Activated CD4-positive, alpha-beta T cell treated with anti-CD3 and anti-CD28 coated beads, Interleukin-2, amount 10 ng/mL, durations not matched to agents 7 days and 5 days (primary cell): ENCODE results near the gene TMEM220. TPM values are rescaled to one million over a fixed set of nuclear protein-coding genes. Genes with fewer than 3 reads are reported as not detected.
A peak's percentile ranks its signal among the peaks of the same experiment; 100 is the strongest.

ENCODE experiments used
- CTCF ChIA-PET: fragments of 350-600 bp; sonication (Branson Sonifier 250); formaldehyde crosslinking; loops from one replicate; lab custom pipeline; 2021; ENCODE audit warnings: antibody characterized with exemption; lab: Charles Lee
- POLR2A ChIA-PET: fragments of 350-600 bp; sonication (Branson Sonifier 250); formaldehyde crosslinking; loops from one replicate; lab custom pipeline; 2021; ENCODE audit warnings: antibody characterized with exemption; lab: Charles Lee
- DNase-seq: peaks from one replicate; pipeline ENCODE4 v3.0.0-alpha.2; 2020
- H3K27ac Mint-ChIP-seq: one replicate; pipeline ENCODE4 v1.8.0; 2021; ENCODE audit warnings: mild to moderate bottlenecking, moderate library complexity, mixed read lengths
- H3K27me3 Mint-ChIP-seq: one replicate; pipeline ENCODE4 v1.8.0; 2021; ENCODE audit warnings: mixed read lengths
- H3K36me3 Mint-ChIP-seq: one replicate; pipeline ENCODE4 v1.8.0; 2021; ENCODE audit warnings: low read depth, mixed read lengths
- H3K4me1 Mint-ChIP-seq: one replicate; pipeline ENCODE4 v1.8.0; 2021; ENCODE audit warnings: mixed read lengths
- H3K4me3 Mint-ChIP-seq: one replicate; pipeline ENCODE4 v1.8.0; 2021; ENCODE audit warnings: mild to moderate bottlenecking, moderate library complexity, mixed read lengths
- H3K9me3 Mint-ChIP-seq: one replicate; pipeline ENCODE4 v1.8.0; 2021; ENCODE audit warnings: mixed read lengths
- total RNA-seq, 2 experiments: library from RNA; stranded (reverse); gene quantifications; one replicate each; pipeline ENCODE4 v1.2.3, GENCODE V29; 2021

The TMEM220 gene
- total RNA-seq, 2 experiments from 2014 or later = 0.42 to 0.50 TPM

DNA sequence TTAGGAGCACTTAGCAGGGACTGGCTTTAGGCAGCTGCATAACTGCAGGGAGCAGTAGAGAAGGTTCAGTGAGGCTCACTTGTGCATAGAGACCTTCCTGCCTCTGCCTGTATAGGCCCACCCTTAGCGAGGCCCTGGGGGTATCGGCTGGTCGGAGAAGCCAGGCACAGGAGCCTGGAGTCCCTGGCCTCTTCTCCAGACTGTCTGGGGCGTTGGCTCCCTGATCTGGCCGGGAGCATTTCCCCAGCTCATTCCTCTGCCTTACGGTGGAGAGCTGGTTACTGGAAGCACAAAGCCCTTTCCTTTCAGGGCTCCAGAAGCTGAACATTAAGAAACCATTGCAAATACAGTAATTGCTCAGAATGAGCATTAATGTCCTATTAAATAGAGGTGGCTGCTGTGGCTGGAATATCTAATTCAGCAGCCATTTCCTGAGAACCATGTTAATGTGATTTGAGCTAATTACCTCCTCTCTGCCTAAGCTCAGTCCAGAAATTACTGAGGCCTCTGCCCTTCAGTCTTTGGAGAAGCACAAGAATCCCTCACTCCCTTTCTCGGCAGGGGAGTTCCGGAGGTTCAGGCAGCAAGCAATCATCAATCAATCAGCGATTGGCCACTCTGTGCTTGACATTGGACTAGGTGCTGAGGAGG, 18.8 kb upstream of the TMEM220 start:
- POLR2A ChIA-PET = no interaction called here
- no peak for DNase-seq
- CTCF ChIA-PET = interaction anchor here (1.2 kb wide), 1 partner anchor 73 kb away, joined by 3 read pairs; no protein-coding TSS in a partner anchor
- Mint-ChIP-seq H3K36me3 (no peaks in the 10 kb centered on the region), H3K4me1 (peaks cover 8% of the 10 kb centered on the region), H3K9me3 (no peaks in the 10 kb centered on the region), H3K4me3 (no peak overlapping the region), H3K27me3 (peaks cover 4% of the 10 kb centered on the region), H3K27ac (no peak overlapping the region)

DNA sequence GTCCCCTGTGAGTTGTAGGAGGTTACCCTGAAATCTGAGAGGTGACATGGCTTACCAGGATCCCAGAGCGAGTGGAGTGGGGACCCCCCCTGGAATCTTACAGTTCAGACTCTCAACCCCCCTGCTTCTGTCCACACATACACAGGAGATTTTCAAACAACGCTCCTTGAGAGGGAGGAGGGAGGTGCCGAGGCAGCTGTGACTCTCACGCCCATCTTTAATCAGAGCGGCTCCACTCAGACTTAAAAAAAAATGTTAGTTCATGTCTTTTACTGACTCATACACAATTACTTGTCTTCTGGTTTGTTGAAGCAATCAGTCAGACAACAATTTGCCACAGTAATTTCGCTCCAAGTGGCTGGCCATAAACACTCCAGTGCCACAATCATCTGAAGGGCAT, 15.4 kb upstream of the TMEM220 start:
- ChIA-PET POLR2A (no interaction called here), CTCF (no interaction called here)
- DNase-seq = no peak
- peaks cover 4% of the 10 kb centered on the region for H3K27me3 Mint-ChIP-seq
- H3K4me3 Mint-ChIP-seq = no peak overlapping the region
- H3K9me3 Mint-ChIP-seq = no peaks in the 10 kb centered on the region
- no peak overlapping the region for H3K27ac Mint-ChIP-seq
- no peaks in the 10 kb centered on the region for H3K36me3 Mint-ChIP-seq
- peaks cover 8% of the 10 kb centered on the region for H3K4me1 Mint-ChIP-seq

DNA sequence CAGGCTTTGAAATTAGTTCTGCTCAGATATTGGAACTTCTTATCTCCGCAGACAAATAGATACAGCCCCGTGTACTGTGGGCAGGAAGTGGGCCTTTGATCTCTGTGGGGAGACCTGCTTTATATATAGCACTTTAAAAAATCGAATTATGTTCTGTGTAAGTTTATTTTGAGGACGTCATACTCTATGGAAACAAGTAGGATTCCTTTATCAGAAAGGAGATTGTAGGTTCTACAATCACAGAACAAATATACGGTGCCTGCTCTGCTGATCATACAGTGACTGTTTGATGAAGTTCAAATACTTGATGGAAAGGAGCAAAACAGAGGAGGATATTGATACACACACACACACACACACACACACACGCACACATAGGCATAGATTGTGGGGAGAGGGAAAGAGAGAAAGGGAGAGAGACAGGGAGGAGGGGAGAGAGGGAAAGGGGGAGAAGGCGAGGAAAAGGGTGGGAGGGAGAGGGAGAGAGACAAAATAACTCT, 14.7 kb upstream of the TMEM220 start:
- Mint-ChIP-seq H3K27ac (peak overlapping the region; percentile 52), H3K9me3 (no peaks in the 10 kb centered on the region), H3K27me3 (peaks cover 4% of the 10 kb centered on the region), H3K4me3 (no peak overlapping the region), H3K4me1 (peaks cover 8% of the 10 kb centered on the region), H3K36me3 (no peaks in the 10 kb centered on the region)
- ChIA-PET CTCF (no interaction called here), POLR2A (no interaction called here)
- DNase-seq = peak; percentile 54

DNA sequence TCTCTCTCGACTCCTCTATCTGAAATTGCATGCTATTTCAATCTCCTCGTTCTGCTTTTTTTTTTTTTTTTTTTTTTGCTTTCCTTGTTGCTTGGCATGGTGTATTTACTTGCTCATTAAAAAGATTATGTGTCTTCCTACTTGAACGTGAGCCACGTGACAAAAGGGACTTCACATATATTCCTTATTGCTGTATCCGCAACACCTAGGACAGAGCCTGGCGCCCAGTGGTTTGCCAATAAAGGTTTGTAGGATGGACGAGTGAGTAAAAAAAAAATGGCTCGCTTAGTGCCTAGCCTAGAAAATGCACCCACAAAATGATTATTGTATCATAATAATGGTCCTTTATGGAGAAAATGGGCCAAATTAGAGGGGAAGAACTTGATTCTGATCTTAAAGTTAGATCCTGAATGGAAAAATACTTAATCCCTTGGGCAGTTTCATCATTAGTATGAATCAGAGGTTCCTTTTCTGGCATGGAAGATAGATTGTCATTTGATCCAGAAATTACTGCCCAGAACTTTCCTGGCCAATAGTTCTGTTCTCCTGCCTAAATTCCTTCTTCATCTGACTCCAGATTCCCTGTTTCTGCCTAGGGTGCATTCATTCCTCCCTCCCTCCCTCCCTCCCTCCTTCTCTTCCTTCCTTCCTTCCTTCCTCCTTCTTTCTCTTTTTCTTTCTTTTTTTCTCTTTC, 13.6 kb upstream of the TMEM220 start:
- Mint-ChIP-seq H3K36me3 (no peaks in the 10 kb centered on the region), H3K9me3 (no peaks in the 10 kb centered on the region), H3K4me3 (no peak overlapping the region), H3K4me1 (peaks cover 8% of the 10 kb centered on the region), H3K27me3 (peaks cover 4% of the 10 kb centered on the region), H3K27ac (no peak overlapping the region)
- ChIA-PET POLR2A (no interaction called here), CTCF (no interaction called here)
- no peak for DNase-seq

DNA sequence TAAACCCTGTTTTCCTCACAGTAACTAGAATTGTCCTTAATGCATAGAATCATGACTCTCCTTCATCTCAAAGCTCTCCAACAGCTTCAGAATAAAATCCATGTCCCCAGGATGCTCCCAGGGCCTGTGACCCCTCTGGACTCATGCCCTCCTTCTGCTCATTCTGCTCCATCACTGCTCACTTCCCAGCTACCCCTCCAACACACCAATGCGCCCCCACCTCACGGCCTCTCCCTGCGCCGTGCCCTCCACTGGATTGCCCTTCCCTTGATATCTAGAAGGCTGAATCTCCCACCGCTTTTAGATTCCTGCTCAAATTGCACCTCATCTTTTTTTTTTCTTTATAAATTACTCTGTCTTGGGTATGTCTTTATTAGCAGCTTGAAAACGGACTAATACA, 12.6 kb upstream of the TMEM220 start:
- Mint-ChIP-seq H3K36me3 (no peaks in the 10 kb centered on the region), H3K9me3 (no peaks in the 10 kb centered on the region), H3K27me3 (peaks cover 4% of the 10 kb centered on the region), H3K27ac (no peak overlapping the region), H3K4me1 (peaks cover 8% of the 10 kb centered on the region), H3K4me3 (no peak overlapping the region)
- POLR2A ChIA-PET = no interaction called here
- CTCF ChIA-PET = interaction anchor here (0.6 kb wide), 1 partner anchor 94 kb away, joined by 4 read pairs; no protein-coding TSS in a partner anchor
- DNase-seq = no peak

DNA sequence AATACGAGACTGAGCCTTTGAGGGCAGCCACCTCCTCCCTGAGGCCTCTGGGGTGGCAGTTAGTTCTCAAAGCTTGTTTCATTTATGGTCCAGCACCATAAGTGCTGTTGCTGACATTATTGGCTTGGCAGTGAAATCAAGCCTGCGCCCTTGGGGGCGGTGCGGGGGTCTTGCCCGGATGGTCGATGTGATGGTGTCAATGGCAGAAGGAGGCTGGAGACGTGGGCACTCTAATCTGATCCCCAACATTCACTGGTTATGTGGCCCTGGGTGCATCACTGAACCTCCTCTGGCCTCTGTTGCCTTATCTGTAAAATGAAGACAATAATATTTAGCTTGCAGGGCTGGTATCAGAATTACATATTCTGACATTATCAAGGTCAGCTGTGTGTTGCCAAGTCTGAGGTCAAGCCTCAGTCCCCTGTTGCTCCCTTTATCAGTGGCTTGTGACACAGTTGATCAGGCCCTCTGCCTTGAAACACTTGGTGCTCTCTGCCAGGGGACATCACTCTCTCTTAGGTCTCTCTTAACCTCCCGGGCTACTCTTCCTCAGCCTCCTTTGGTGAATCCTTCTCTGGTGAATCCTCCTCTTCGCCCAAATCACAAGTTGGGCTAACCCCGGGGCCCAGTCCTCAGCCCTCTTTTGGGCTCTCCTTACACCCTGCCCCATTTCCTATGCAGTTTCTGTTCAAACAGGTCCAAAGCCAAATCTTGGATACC, 11.8 kb upstream of the TMEM220 start:
- Mint-ChIP-seq H3K36me3 (no peaks in the 10 kb centered on the region), H3K9me3 (no peaks in the 10 kb centered on the region), H3K27me3 (peaks cover 4% of the 10 kb centered on the region), H3K4me3 (no peak overlapping the region), H3K4me1 (peaks cover 11% of the 10 kb centered on the region), H3K27ac (no peak overlapping the region)
- DNase-seq = no peak
- POLR2A ChIA-PET = no interaction called here
- CTCF ChIA-PET = interaction anchor here (0.6 to 0.9 kb wide), 2 partner anchors 104 to 506 kb away, joined by 3 to 4 read pairs; no protein-coding TSS in a partner anchor

DNA sequence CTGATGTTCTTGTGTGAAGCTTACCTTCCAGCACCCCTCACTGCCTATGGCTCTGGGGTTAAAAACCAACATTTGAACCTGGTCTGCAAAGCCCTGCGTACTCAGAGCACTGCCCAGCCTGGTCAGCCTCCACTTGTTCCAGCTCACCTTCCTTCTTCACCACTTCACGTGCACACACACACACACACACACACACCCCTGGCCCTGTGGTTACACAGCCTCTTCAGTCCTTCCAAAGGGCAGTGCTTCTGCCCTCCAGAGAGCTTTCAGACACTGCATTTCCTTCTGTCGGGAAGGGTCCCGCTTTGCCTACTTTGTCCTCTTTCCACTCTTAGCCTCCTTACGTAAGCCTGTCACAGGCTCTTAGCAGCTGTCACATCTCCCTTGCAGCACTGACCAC, 9.6 kb upstream of the TMEM220 start:
- POLR2A ChIA-PET = no interaction called here
- Mint-ChIP-seq H3K27ac (no peak overlapping the region), H3K36me3 (no peaks in the 10 kb centered on the region)

DNA sequence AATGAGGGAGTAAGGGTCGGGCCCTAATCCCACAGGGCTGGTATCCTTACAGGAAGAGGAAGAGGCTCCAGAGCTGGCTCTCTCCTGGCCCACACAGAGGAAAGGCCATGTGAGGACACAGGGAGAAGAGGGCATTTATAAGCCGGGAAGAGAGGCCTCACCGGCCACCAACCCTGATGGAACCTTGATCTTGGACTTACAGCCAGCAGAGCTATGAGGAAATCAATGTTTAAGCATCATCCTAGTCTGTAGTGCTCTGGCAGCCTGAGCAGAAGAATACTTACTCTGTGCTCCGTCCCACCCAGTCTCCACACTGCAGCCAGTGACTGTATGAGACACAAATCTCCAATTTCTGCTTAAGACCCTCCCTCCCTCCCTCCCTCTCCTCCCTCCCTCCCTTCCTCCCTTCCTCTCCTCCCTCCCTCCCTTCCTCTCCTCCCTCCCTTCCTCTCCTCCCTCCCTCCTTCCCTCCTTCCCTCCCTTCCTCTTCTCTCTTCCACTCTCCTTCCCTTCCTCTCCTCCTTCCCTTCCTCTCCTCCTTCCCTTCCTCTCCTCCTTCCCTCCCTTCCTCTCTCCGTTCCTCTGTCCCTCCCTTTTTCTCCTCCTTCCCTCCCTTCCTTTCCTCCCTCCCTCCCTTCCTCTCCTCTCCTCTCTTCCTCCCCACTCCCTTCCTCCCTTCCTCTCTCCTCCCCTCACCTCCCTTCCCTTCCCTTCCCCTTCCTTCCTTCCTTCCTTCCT, 8.9 kb upstream of the TMEM220 start:
- peaks cover 4% of the 10 kb centered on the region for H3K4me1 Mint-ChIP-seq
- ChIA-PET CTCF (no interaction called here), POLR2A (no interaction called here)
- no peak overlapping the region for H3K27ac Mint-ChIP-seq
- no peak overlapping the region for H3K4me3 Mint-ChIP-seq
- peaks cover 3% of the 10 kb centered on the region for H3K27me3 Mint-ChIP-seq
- H3K9me3 Mint-ChIP-seq = no peaks in the 10 kb centered on the region
- H3K36me3 Mint-ChIP-seq = no peaks in the 10 kb centered on the region
- DNase-seq = no peak

More for the DNA sequence above, 9.6 kb upstream of the TMEM220 start:
- Mint-ChIP-seq H3K4me3 (no peak overlapping the region), H3K27me3 (peaks cover 3% of the 10 kb centered on the region), H3K9me3 (no peaks in the 10 kb centered on the region), H3K4me1 (peaks cover 7% of the 10 kb centered on the region)
- DNase-seq = no peak
- CTCF ChIA-PET = no interaction called here

DNA sequence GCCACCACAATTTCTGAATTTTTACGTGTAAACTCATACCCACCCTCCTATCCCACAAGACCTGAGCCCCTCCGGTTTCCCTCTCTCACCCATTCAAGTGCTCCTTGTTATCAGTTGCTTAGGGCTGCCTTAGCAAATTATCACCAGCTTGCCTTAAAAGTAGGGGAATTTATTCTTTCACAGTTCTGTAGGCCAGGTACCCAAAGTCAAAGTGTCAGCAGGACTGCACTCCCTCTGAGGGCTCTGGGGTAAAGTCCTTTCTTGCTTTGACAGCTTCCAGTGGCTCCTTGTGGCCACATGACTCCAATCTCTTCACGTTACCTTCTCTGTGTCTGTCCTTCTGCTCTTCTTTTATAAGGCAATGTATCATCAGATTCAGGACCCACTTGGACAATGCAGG, 7.9 kb upstream of the TMEM220 start:
- Mint-ChIP-seq H3K4me1 (peaks cover 4% of the 10 kb centered on the region), H3K27me3 (peaks cover 3% of the 10 kb centered on the region), H3K36me3 (no peaks in the 10 kb centered on the region), H3K27ac (no peak overlapping the region), H3K9me3 (no peaks in the 10 kb centered on the region), H3K4me3 (no peak overlapping the region)
- ChIA-PET POLR2A (interaction anchor here (0.7 kb wide), 1 partner anchor 107 kb away, joined by 3 read pairs; no protein-coding TSS in a partner anchor), CTCF (interaction anchor here (0.7 to 2.5 kb wide), 7 partner anchors 20 to 107 kb away, joined by 3 to 8 read pairs (median 4); partner anchors contain the start of genes ADPRM and SCO1)
- DNase-seq = no peak

DNA sequence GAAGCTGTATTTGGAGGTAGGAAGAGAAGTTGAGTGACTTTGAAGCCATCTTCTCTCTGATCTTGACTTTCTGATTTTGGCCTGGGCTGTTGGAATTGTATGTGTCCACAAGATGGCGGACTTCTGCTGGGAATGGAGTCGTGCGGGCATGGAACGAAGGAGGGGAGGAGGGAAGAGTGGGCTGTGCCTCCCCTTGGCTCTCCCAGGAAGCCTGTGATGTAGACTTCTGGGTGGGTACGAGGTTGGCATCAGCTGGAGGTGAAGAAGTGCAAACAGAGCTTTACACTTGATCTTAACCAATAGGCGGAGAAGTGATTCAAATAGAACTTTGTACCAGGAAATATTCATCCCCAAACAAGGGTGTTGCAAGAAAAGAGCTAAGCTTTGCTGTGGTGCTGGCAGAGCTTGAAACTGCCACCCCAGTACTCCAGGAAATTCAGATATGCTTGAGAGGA, 7.4 kb upstream of the TMEM220 start:
- no peak overlapping the region for H3K27ac Mint-ChIP-seq
- H3K4me1 Mint-ChIP-seq = peaks cover 4% of the 10 kb centered on the region
- peaks cover 3% of the 10 kb centered on the region for H3K27me3 Mint-ChIP-seq
- H3K4me3 Mint-ChIP-seq = no peak overlapping the region
- H3K9me3 Mint-ChIP-seq = no peaks in the 10 kb centered on the region
- H3K36me3 Mint-ChIP-seq = no peaks in the 10 kb centered on the region
- ChIA-PET POLR2A (interaction anchor here (0.7 kb wide), 1 partner anchor 108 kb away, joined by 3 read pairs; no protein-coding TSS in a partner anchor), CTCF (interaction anchor here (0.7 to 2.5 kb wide), 7 partner anchors 19 to 107 kb away, joined by 3 to 8 read pairs (median 4); partner anchors contain the start of genes ADPRM and SCO1)
- peak; percentile 43 for DNase-seq

DNA sequence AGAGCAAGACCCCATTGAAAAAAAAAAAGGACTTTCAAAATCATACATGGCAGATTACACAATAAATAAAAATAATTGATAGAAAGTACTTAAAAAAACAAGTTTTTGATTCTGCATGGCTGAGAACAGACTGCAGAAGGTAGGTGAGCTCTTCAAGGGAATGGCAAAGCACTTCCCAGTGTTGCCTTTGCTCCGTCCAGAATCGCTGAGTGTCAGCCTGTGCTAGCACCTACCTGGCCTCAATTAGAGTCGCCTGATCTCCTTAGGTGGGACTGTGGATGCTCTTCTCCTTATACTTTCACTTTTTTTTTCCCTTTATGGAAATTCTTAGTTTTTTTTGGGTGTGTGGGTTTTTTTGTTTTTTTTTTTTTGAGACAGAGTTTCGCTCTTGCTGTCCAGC, 6.0 kb upstream of the TMEM220 start:
- Mint-ChIP-seq H3K27ac (no peak overlapping the region), H3K27me3 (peaks cover 3% of the 10 kb centered on the region), H3K4me1 (peaks cover 8% of the 10 kb centered on the region), H3K4me3 (no peak overlapping the region), H3K36me3 (no peaks in the 10 kb centered on the region), H3K9me3 (no peaks in the 10 kb centered on the region)
- ChIA-PET CTCF (interaction anchor here (2.5 kb wide), 1 partner anchor 36 kb away, joined by 8 read pairs; no protein-coding TSS in a partner anchor), POLR2A (no interaction called here)
- DNase-seq = no peak

DNA sequence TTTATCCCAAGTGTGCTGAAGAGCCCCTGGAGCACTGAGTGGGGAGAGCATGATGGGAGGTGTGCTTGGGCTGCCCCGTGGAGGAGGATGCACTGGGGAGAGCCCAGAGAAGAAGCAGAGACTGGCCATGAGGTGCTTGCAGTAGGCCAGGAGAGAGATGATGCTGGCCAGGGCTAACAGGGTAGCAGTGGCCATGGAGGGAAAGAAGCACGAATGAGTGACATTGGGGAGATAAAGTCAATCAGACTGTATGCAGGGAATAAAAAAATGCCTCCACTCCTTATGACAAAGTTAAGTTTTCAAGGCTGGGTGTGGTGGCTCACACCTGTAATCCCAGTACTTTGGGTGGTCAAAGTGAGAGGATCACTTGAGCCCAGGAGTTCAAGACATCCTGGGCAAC, 5.4 kb upstream of the TMEM220 start:
- POLR2A ChIA-PET = no interaction called here
- Mint-ChIP-seq H3K27me3 (peaks cover 3% of the 10 kb centered on the region), H3K4me3 (no peak overlapping the region), H3K4me1 (peaks cover 12% of the 10 kb centered on the region), H3K36me3 (no peaks in the 10 kb centered on the region), H3K27ac (no peak overlapping the region), H3K9me3 (no peaks in the 10 kb centered on the region)
- CTCF ChIA-PET = interaction anchor here (2.5 kb wide), 1 partner anchor 35 kb away, joined by 8 read pairs; no protein-coding TSS in a partner anchor
- DNase-seq = no peak
